HepG2 (cell line): ENCODE data around the gene ABCA3. TPM values are rescaled to one million over a fixed set of nuclear protein-coding genes. Genes with fewer than 3 reads are reported as not detected.

Source experiments
- ASH2L ChIP-seq: fragments of 300-600, 200-600 bp; sonication (generic); IDR thresholded peaks from 2 replicates; pipeline ENCODE4 v1.7.0; 2017; ENCODE audit warnings: low read depth, mild to moderate bottlenecking, moderate library complexity, mixed read lengths, low read length; ENCODE audit not compliant: insufficient read length
- CBFB ChIP-seq: sonication (generic); formaldehyde crosslinking; IDR thresholded peaks from 2 replicates; pipeline ENCODE4 v1.4.0; 2020; ENCODE audit warnings: missing genetic modification reagents
- CENPX ChIP-seq: sonication (generic); formaldehyde crosslinking; IDR thresholded peaks from 2 replicates; pipeline ENCODE4 v1.9.0; 2021; ENCODE audit warnings: mild to moderate bottlenecking, missing genetic modification reagents, moderate library complexity
- LCORL ChIP-seq, 2 experiments: fragments of 450-650 bp in 1 of 2; sonication (generic) in 1 of 2; formaldehyde crosslinking in 1 of 2; IDR thresholded peaks; 2 replicates each; pipeline versions ENCODE4 v1.5.0 to v1.6.1; 2017 to 2020; ENCODE audit warnings: antibody characterized with exemption in 1 of 2, missing genetic modification reagents in 1 of 2
- MAFF ChIP-seq: IDR thresholded peaks from 2 replicates; pipeline ENCODE4 v1.6.1; 2011; ENCODE audit warnings: low read depth, low read length, improper control_type of control experiment
- MTA1 ChIP-seq: sonication (generic); formaldehyde crosslinking; IDR thresholded peaks from 2 replicates; pipeline ENCODE4 v1.4.0; 2020; ENCODE audit warnings: missing genetic modification reagents, mild to moderate bottlenecking, borderline replicate concordance
- MTA3 ChIP-seq: sonication (generic); formaldehyde crosslinking; IDR thresholded peaks from 2 replicates; pipeline ENCODE4 v1.4.0; 2020; ENCODE audit warnings: missing genetic modification reagents
- NCOA2 ChIP-seq: sonication (generic); formaldehyde crosslinking; IDR thresholded peaks from 2 replicates; pipeline ENCODE4 v1.8.0; 2022; ENCODE audit warnings: inconsistent platforms
- PRMT3 ChIP-seq: sonication (generic); formaldehyde crosslinking; IDR thresholded peaks from 2 replicates; pipeline ENCODE4 v1.8.1; 2022; ENCODE audit warnings: low read depth, mild to moderate bottlenecking, moderate library complexity, missing genetic modification reagents, borderline replicate concordance
- SIX4 ChIP-seq: sonication (generic); formaldehyde crosslinking; IDR thresholded peaks from 2 replicates; pipeline ENCODE4 v1.4.0; 2020; ENCODE audit warnings: missing genetic modification reagents
- SNAPC2 ChIP-seq: sonication (generic); formaldehyde crosslinking; IDR thresholded peaks from 2 replicates; pipeline ENCODE4 v1.8.1; 2022; ENCODE audit warnings: mild to moderate bottlenecking, missing genetic modification reagents
- SPEN ChIP-seq: sonication (generic); formaldehyde crosslinking; IDR thresholded peaks from 2 replicates; pipeline ENCODE4 v1.5.1; 2020; ENCODE audit warnings: low read depth, mild to moderate bottlenecking, missing genetic modification reagents
- TCF7L2 ChIP-seq: IDR thresholded peaks from 2 replicates; pipeline ENCODE4 v1.6.1; 2011; ENCODE audit warnings: mild to moderate bottlenecking, low read depth, low read length, moderate library complexity
- TRIM24 ChIP-seq: sonication (generic); formaldehyde crosslinking; IDR thresholded peaks from 2 replicates; pipeline ENCODE4 v1.8.0; 2022; ENCODE audit warnings: mild to moderate bottlenecking, missing genetic modification reagents
- XRCC5 ChIP-seq: fragments of 200-400 bp; formaldehyde crosslinking; optimal IDR thresholded peaks from 2 replicates; pipeline ENCODE3; 2017; ENCODE audit warnings: mild to moderate bottlenecking, low read length
- ZFYVE20 ChIP-seq: sonication (generic); formaldehyde crosslinking; IDR thresholded peaks from 2 replicates; pipeline ENCODE4 v1.8.0; 2023; ENCODE audit warnings: low read depth, mild to moderate bottlenecking, moderate library complexity, missing genetic modification reagents, borderline replicate concordance
- ZNF3 ChIP-seq: IDR thresholded peaks from 2 replicates; pipeline ENCODE4 v1.7.0; 2017; ENCODE audit warnings: inconsistent platforms
- ZNF30 ChIP-seq: sonication (generic); formaldehyde crosslinking; IDR thresholded peaks from 2 replicates; pipeline ENCODE4 v1.5.0; 2020; ENCODE audit warnings: mild to moderate bottlenecking, missing genetic modification reagents
- ZNF607 ChIP-seq: sonication (generic); formaldehyde crosslinking; IDR thresholded peaks from 2 replicates; pipeline ENCODE4 v1.5.1; 2020; ENCODE audit warnings: missing genetic modification reagents, mild to moderate bottlenecking, borderline replicate concordance
- ZNF776 ChIP-seq: sonication (generic); formaldehyde crosslinking; IDR thresholded peaks from 2 replicates; pipeline ENCODE4 v1.4.0; 2020; ENCODE audit warnings: mild to moderate bottlenecking, missing genetic modification reagents
- ZNF781 ChIP-seq: sonication (generic); formaldehyde crosslinking; IDR thresholded peaks from 2 replicates; pipeline ENCODE4 v1.5.1; 2020; ENCODE audit warnings: borderline replicate concordance, mild to moderate bottlenecking, missing genetic modification reagents; ENCODE audit errors: not compliant biosample characterization
- ZNF839 ChIP-seq: sonication (generic); formaldehyde crosslinking; IDR thresholded peaks from 2 replicates; pipeline ENCODE4 v1.4.0; 2020; ENCODE audit warnings: missing genetic modification reagents, mild to moderate bottlenecking, borderline replicate concordance
- ZNF850 ChIP-seq: sonication (generic); formaldehyde crosslinking; conservative IDR thresholded peaks from 2 replicates; pipeline ENCODE4 v1.9.0; 2021; ENCODE audit warnings: mild to moderate bottlenecking, missing genetic modification reagents
- ZSCAN20 ChIP-seq: sonication (generic); formaldehyde crosslinking; IDR thresholded peaks from 2 replicates; pipeline ENCODE4 v1.4.0; 2020; ENCODE audit warnings: missing genetic modification reagents, mild to moderate bottlenecking, borderline replicate concordance
- polyA plus RNA-seq, 8 experiments: library from polyadenylated mRNA; depleted of rRNA in 3 of 8; stranded (reverse) in 7 of 8; unstranded in 1 of 8; fragments of >200 nt; fragmentation: Illumina TruSeq in 4 of 8; extraction: Trizol in 4 of 8; gene quantifications; 2 replicates each; pipeline versions ENCODE4 v1.2.1 to v1.2.3, GENCODE V29; 2011 to 2016; ENCODE audit warnings: low read depth in 4 of 8, missing spikeins in 1 of 8, mixed read lengths in 1 of 8; ENCODE audit not compliant: insufficient read depth in 1 of 8
- total RNA-seq, 5 experiments: library from RNA; depleted of rRNA; stranded (reverse); fragments of >200 nt; fragmentation: Illumina TruSeq; extraction: Trizol; gene quantifications; 2 replicates each; pipeline ENCODE4 v1.2.3, GENCODE V29; 2016; ENCODE audit warnings: low read depth in 1 of 5
- TF ChIP-seq, protein P1 (sequence below): sonication (generic); formaldehyde crosslinking; IDR thresholded peaks from 2 replicates; pipeline ENCODE4 v1.4.0; 2020; ENCODE audit warnings: mild to moderate bottlenecking, missing genetic modification reagents
- TF ChIP-seq, protein P2 (sequence below): sonication (generic); formaldehyde crosslinking; IDR thresholded peaks from 2 replicates; pipeline ENCODE4 v1.4.0; 2020; ENCODE audit warnings: missing genetic modification reagents

ABCA3 gene
- total and polyA plus RNA-seq, 2 of the 13 experiments (the other 11 are each of a cell fraction or from before 2014, with no cell fraction given): 0.60 to 1.5 TPM

DNA sequence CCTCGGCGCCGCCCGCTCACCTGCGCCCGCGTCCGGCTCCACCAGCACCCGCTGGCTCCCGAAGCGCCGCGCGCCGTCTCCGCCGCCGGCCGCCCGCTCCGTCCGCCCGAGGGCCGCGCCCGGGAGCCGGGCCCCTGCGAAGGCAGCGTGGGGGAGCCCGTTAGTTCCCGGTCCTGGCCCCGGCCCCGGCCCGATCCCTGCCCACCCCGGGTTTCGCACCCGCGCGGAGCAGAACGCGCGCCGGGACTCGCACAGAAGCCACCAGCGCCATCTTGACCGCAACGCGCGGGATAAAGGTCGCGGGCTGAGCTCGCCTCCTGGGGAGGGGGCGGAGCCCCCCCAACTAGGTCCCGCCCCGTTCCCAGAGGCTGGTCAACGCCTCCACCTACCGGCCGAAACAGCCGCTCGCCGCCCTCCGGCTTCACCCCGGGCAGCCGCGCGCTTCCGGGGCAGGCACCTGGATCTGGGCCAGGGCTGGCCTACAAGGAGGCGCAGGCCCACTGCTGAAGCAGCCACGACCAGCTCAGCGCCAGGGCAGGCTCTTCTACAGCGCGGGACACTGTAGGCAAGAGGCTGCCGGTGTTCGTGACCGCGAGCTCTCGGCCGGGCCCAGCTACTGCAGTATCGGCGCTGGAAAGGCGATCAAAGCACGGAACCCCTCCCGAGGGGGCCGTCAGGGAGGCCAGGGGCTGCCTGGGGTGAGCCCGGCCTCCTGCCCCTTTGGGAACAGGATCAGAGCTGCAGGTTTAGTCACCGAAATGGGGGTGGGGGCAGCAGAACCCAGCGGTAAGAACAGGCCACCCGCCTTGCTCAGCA lies 89.0 kb downstream of the ABCA3 start, which contains the start of gene ECI1 (continued):
- TF ChIP-seq ZNF3 (no peak), XRCC5 (peak; percentile 92), ZNF781 (peak; percentile 85), PRMT3 (CRISPR knock-in tag) (no peak), TRIM24 (CRISPR knock-in tag) (no peak), LCORL (IDR thresholded peaks at IDR 0.05) (peak; percentile 35; the same call in 1 of the 2 replicates), LCORL (CRISPR knock-in tag; IDR thresholded peaks at IDR 0.05) (peak; percentile 69), NCOA2 (CRISPR knock-in tag) (peak; percentile 50), SPEN (CRISPR knock-in tag) (peak; percentile 90), ZNF839 (CRISPR knock-in tag) (no peak), SIX4 (CRISPR knock-in tag) (no peak), ZNF776 (CRISPR knock-in tag) (peak; percentile 92; the same call in 1 of the 2 replicates), MAFF (no peak), SNAPC2 (peak; percentile 92; the same call in 1 of the 2 replicates), TCF7L2 (no peak), MTA1 (CRISPR knock-in tag) (peak; percentile 84), ZSCAN20 (CRISPR knock-in tag) (no peak; the same call in 1 of the 2 replicates), MTA3 (CRISPR knock-in tag) (no peak), CENPX (CRISPR knock-in tag) (no peak), CBFB (CRISPR knock-in tag) (peak; percentile 93), ZFYVE20 (CRISPR knock-in tag) (0 out of 2 replicates have a peak, but pooled peaks have one; percentile 55), ZNF607 (CRISPR knock-in tag) (peak; percentile 90), ASH2L (peak; percentile 25), ZNF30 (no peak), ZNF850 (no peak)
- TF ChIP-seq, protein P1, sequence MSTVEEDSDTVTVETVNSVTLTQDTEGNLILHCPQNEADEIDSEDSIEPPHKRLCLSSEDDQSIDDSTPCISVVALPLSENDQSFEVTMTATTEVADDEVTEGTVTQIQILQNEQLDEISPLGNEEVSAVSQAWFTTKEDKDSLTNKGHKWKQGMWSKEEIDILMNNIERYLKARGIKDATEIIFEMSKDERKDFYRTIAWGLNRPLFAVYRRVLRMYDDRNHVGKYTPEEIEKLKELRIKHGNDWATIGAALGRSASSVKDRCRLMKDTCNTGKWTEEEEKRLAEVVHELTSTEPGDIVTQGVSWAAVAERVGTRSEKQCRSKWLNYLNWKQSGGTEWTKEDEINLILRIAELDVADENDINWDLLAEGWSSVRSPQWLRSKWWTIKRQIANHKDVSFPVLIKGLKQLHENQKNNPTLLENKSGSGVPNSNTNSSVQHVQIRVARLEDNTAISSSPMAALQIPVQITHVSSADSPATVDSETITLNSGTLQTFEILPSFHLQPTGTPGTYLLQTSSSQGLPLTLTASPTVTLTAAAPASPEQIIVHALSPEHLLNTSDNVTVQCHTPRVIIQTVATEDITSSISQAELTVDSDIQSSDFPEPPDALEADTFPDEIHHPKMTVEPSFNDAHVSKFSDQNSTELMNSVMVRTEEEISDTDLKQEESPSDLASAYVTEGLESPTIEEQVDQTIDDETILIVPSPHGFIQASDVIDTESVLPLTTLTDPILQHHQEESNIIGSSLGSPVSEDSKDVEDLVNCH (CRISPR knock-in tag): no peak
- TF ChIP-seq, protein P2, sequence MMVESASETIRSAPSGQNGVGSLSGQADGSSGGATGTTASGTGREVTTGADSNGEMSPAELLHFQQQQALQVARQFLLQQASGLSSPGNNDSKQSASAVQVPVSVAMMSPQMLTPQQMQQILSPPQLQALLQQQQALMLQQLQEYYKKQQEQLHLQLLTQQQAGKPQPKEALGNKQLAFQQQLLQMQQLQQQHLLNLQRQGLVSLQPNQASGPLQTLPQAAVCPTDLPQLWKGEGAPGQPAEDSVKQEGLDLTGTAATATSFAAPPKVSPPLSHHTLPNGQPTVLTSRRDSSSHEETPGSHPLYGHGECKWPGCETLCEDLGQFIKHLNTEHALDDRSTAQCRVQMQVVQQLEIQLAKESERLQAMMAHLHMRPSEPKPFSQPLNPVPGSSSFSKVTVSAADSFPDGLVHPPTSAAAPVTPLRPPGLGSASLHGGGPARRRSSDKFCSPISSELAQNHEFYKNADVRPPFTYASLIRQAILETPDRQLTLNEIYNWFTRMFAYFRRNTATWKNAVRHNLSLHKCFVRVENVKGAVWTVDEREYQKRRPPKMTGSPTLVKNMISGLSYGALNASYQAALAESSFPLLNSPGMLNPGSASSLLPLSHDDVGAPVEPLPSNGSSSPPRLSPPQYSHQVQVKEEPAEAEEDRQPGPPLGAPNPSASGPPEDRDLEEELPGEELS (CRISPR knock-in tag): no peak; the same call in 1 of the 2 replicates
